HEK293T (cell line): Measurements from ENCODE around the gene PEA15.

Experiments used
- ARNT ChIP-seq: fragments of 450-650 bp; IDR thresholded peaks from 2 replicates; pipeline ENCODE4 v1.6.1; 2017; ENCODE audit warnings: mild to moderate bottlenecking
- BHLHE40 ChIP-seq: fragments of 450-650 bp; IDR thresholded peaks from 2 replicates; pipeline ENCODE4 v1.6.1; 2016; ENCODE audit warnings: mild to moderate bottlenecking, moderate library complexity, borderline replicate concordance
- CTBP1 ChIP-seq: fragments of 450-650 bp; IDR thresholded peaks from 2 replicates; pipeline ENCODE4 v1.6.1; 2016; ENCODE audit warnings: borderline replicate concordance
- ELF4 ChIP-seq: fragments of 450-650 bp; IDR thresholded peaks from 2 replicates; pipeline ENCODE4 v1.6.1; 2017; ENCODE audit warnings: antibody characterized with exemption
- FOXA1 ChIP-seq: fragments of 450-650 bp; IDR thresholded peaks from 2 replicates; pipeline ENCODE4 v1.6.1; 2016; ENCODE audit warnings: mild to moderate bottlenecking
- FOXK2 ChIP-seq: fragments of 450-650 bp; IDR thresholded peaks from 2 replicates; pipeline ENCODE4 v1.6.1; 2016; ENCODE audit warnings: mild to moderate bottlenecking
- FOXM1 ChIP-seq: fragments of 450-650 bp; IDR thresholded peaks from 2 replicates; pipeline ENCODE4 v1.6.1; 2017; ENCODE audit warnings: mild to moderate bottlenecking, borderline replicate concordance
- LEF1 ChIP-seq: fragments of 450-650 bp; IDR thresholded peaks from 2 replicates; pipeline ENCODE4 v1.6.1; 2017; ENCODE audit warnings: mild to moderate bottlenecking, borderline replicate concordance
- NFRKB ChIP-seq: fragments of 450-650 bp; IDR thresholded peaks from 2 replicates; pipeline ENCODE4 v1.6.1; 2016; ENCODE audit warnings: mild to moderate bottlenecking, moderate library complexity
- SP1 ChIP-seq: fragments of 450-650 bp; IDR thresholded peaks from 2 replicates; pipeline ENCODE4 v1.6.1; 2017
- SUZ12 ChIP-seq: fragments of 450-650 bp; IDR thresholded peaks from 2 replicates; pipeline ENCODE4 v1.6.1; 2016; ENCODE audit warnings: mild to moderate bottlenecking
- ZNF384 ChIP-seq: fragments of 450-650 bp; IDR thresholded peaks from 2 replicates; pipeline ENCODE4 v1.6.1; 2016
- TF ChIP-seq, protein P1 (sequence below): fragments of 450-650 bp; IDR thresholded peaks from 2 replicates; pipeline ENCODE4 v1.6.1; 2016

DNA sequence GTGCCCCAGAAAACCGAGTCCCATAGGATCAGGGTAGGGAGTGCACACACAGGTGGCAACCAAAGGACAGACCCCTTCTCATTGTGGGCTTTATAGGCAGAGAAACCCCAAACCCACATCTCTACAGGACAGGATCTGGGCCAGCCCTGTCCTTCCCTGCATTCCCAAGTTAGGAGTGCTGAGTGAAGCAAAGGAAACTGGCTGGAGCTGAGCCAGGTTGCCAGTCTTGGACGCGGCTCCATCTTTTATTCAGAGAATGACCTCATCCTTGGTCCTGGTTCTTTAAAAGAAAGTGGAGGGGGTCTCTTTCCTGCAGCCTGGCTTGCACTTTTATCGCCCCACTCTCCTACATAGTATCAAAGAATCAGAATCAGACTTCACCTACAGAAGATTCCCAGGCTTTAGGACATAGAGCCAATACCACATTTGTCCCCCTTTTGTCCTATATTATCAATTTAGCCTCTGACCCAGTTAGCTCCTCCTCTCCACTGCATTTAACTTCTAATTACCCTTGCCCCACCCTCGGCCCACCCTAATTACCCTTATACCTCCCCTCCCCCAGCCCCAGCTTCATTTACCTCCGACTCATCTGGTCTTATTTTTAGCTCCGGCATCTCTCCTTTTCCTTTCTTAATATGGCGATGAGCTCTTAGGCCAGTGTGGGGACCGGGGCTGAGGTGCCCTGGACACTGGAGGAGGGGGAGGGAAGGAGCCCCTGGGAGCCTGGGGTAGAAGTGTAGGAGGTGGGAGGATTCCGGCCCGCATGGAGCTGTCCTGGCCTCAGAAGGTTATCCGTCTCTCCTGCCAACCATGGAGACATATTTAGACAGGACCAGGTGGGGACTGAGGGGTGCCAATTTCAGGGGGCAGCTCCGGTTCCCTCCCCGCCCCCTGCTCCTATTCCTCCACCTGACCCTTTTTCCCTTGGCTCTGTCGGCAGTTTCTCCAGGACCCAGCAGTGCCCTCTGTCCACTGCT lies 15.2 kb upstream of the PEA15 start, which contains the start of gene CASQ1:
- TF ChIP-seq LEF1 (no peak), SUZ12 (no peak), BHLHE40 (no peak), CTBP1 (no peak), FOXM1 (no peak), FOXK2 (no peak), NFRKB (no peak), ELF4 (no peak), ARNT (no peak), SP1 (no peak), ZNF384 (no peak), FOXA1 (no peak)
- TF ChIP-seq, protein P1, sequence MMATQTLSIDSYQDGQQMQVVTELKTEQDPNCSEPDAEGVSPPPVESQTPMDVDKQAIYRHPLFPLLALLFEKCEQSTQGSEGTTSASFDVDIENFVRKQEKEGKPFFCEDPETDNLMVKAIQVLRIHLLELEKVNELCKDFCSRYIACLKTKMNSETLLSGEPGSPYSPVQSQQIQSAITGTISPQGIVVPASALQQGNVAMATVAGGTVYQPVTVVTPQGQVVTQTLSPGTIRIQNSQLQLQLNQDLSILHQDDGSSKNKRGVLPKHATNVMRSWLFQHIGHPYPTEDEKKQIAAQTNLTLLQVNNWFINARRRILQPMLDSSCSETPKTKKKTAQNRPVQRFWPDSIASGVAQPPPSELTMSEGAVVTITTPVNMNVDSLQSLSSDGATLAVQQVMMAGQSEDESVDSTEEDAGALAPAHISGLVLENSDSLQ: no peak
